NK-92 (cell line): ENCODE measurements around the gene NELFCD.
"Not testable (repeated sequence)": the region's sequence is repeated elsewhere in the genome, so short reads cannot be mapped to it uniquely, and the experiment has no call there.

Experiments used
- DNase-seq: peaks from one replicate; lab custom pipeline; 2025; ENCODE audit not compliant: unreplicated experiment; lab: John Stamatoyannopoulos, UW

Gene NELFCD

GRCh38 chr20:58980711-58981627 is at the start of gene NELFCD:
Gene NELFCD, plus strand, starts transcription at chr20:58981256. Its CDS starts 54 bp downstream, at chr20:58981310.
- DNase-seq, result no peak

GRCh38 chr20:58932170-58932569 is 48.9 kb upstream of the NELFCD start:
- DNase-seq, result no peak

- DNase-seq, result no peak
Observed at GRCh38 chr20:58938078-58938477, 43.0 kb upstream of the NELFCD start.

GRCh38 chr20:58938541-58938940 is 42.5 kb upstream of the NELFCD start:
- no peak for DNase-seq

GRCh38 chr20:58941471-58941870 is 39.6 kb upstream of the NELFCD start:
- DNase-seq, result no peak

- DNase-seq, result no peak
Observed at GRCh38 chr20:58942549-58942948, 38.5 kb upstream of the NELFCD start.

- DNase-seq, result no peak
Observed at GRCh38 chr20:58944610-58945009, 36.4 kb upstream of the NELFCD start.

GRCh38 chr20:58945965-58946631 is 35.0 kb upstream of the NELFCD start:
- no peak for DNase-seq

GRCh38 chr20:58947797-58948388 is 33.2 kb upstream of the NELFCD start:
- not testable (repeated sequence) for DNase-seq

GRCh38 chr20:58950603-58951002 is 30.5 kb upstream of the NELFCD start:
- DNase-seq, result no peak

- no peak for DNase-seq
Observed at GRCh38 chr20:58953050-58953449, 28.0 kb upstream of the NELFCD start.

GRCh38 chr20:58956078-58956477 is 25.0 kb upstream of the NELFCD start:
- no peak for DNase-seq

GRCh38 chr20:58959652-58960051 is 21.4 kb upstream of the NELFCD start:
- DNase-seq, result no peak

- no peak for DNase-seq
Observed at GRCh38 chr20:58963060-58963584, 17.9 kb upstream of the NELFCD start.

GRCh38 chr20:58963922-58964321 is 17.1 kb upstream of the NELFCD start:
- not testable (repeated sequence) for DNase-seq

GRCh38 chr20:58965270-58966064 is 15.6 kb upstream of the NELFCD start:
- no peak for DNase-seq

- no peak for DNase-seq
Observed at GRCh38 chr20:58967652-58968429, 13.2 kb upstream of the NELFCD start.

GRCh38 chr20:58969439-58969838 is 11.6 kb upstream of the NELFCD start:
- DNase-seq, result no peak

- DNase-seq, result no peak
Observed at GRCh38 chr20:58970146-58970545, 10.9 kb upstream of the NELFCD start.

- DNase-seq, result no peak
Observed at GRCh38 chr20:58971429-58971828, 9.6 kb upstream of the NELFCD start.
